ENCODE measurements around the gene BLNK.

GRCh38 chr10:96295475-96295874 is 24.1 kb upstream of the BLNK start:
- TF ChIP-seq CTCF (CRISPR knock-in tag; IDR thresholded peaks at IDR 0.05) (no peak), ZMYM2 (CRISPR knock-in tag; IDR thresholded peaks at IDR 0.05) (no peak), GABPA (IDR thresholded peaks at IDR 0.05; ENCODE audit: low read depth, low read length) (no peak), GABPA (CRISPR knock-in tag; IDR thresholded peaks at IDR 0.05; ENCODE audit: low read depth) (no peak), SIX4 (CRISPR knock-in tag; IDR thresholded peaks at IDR 0.05) (no peak), FOXA3 (CRISPR knock-in tag; IDR thresholded peaks at IDR 0.05) (no peak), CEBPB (IDR thresholded peaks at IDR 0.05; ENCODE audit: borderline replicate concordance, low read depth, low read length) (no peak), RAD51 (IDR thresholded peaks at IDR 0.05; ENCODE audit: borderline replicate concordance) (no peak), KDM4B (CRISPR knock-in tag; IDR thresholded peaks at IDR 0.05) (no peak), ZNF670 (CRISPR knock-in tag; IDR thresholded peaks at IDR 0.05; ENCODE audit: borderline replicate concordance) (no peak), NFYB (CRISPR knock-in tag; IDR thresholded peaks at IDR 0.05) (no peak), BRD4 (CRISPR knock-in tag; IDR thresholded peaks at IDR 0.05) (no peak)
- TF ChIP-seq, protein P1, sequence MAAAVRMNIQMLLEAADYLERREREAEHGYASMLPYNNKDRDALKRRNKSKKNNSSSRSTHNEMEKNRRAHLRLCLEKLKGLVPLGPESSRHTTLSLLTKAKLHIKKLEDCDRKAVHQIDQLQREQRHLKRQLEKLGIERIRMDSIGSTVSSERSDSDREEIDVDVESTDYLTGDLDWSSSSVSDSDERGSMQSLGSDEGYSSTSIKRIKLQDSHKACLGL (CRISPR knock-in tag; IDR thresholded peaks at IDR 0.05), result no peak
- TF ChIP-seq, protein P2, sequence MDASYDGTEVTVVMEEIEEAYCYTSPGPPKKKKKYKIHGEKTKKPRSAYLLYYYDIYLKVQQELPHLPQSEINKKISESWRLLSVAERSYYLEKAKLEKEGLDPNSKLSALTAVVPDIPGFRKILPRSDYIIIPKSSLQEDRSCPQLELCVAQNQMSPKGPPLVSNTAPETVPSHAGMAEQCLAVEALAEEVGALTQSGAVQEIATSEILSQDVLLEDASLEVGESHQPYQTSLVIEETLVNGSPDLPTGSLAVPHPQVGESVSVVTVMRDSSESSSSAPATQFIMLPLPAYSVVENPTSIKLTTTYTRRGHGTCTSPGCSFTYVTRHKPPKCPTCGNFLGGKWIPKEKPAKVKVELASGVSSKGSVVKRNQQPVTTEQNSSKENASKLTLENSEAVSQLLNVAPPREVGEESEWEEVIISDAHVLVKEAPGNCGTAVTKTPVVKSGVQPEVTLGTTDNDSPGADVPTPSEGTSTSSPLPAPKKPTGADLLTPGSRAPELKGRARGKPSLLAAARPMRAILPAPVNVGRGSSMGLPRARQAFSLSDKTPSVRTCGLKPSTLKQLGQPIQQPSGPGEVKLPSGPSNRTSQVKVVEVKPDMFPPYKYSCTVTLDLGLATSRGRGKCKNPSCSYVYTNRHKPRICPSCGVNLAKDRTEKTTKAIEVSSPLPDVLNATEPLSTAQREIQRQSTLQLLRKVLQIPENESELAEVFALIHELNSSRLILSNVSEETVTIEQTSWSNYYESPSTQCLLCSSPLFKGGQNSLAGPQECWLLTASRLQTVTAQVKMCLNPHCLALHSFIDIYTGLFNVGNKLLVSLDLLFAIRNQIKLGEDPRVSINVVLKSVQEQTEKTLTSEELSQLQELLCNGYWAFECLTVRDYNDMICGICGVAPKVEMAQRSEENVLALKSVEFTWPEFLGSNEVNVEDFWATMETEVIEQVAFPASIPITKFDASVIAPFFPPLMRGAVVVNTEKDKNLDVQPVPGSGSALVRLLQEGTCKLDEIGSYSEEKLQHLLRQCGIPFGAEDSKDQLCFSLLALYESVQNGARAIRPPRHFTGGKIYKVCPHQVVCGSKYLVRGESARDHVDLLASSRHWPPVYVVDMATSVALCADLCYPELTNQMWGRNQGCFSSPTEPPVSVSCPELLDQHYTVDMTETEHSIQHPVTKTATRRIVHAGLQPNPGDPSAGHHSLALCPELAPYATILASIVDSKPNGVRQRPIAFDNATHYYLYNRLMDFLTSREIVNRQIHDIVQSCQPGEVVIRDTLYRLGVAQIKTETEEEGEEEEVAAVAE (CRISPR knock-in tag; IDR thresholded peaks at IDR 0.05; ENCODE audit: borderline replicate concordance), result no peak
